ENCODE data around the gene PRDM5.

Gene PRDM5

GRCh38 chr4:120855307-120856001, 67.1 kb downstream of the PRDM5 start:
- DNase-seq: no peak

DNA sequence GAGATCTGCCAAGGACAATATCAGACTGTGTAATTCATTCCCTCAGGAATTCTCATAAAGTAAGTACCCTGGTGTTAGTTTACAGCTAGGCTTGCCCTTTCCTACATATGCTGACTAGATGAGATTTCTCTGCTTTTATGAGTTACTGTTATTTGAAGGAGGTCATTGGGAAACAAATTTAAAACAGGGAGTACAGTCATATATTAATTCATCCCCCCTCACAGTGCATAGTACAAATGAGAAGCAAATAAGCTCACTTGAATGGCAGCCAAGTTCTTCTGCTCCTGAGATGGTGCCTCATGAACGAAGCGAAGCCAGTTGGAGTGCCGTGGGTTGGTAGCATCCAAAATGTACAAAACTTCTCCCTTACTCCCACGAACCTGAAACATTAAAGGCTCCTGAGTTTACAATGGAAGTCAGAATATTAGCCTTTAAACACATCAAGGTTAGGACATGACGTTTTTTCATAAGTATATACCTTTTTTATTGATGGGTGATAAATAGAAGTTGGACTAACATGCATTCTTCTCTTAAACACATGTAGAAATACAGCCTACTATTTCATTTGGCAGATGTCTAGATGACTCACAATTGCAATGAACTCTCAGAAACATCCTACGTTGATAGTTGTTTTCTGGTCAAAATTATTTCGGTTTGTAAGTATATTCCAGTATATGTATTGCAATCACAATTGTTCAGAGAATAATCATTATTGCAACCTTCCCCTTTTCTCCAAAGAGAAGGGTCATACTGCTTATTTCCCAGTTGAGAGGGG, 69.2 kb downstream of the PRDM5 start:
- DNase-seq: no peak

- DNase-seq: no peak
Observed at GRCh38 chr4:120850018-120850599, 72.4 kb downstream of the PRDM5 start.

GRCh38 chr4:120847019-120847582, 75.4 kb downstream of the PRDM5 start:
- DNase-seq: no peak

DNA sequence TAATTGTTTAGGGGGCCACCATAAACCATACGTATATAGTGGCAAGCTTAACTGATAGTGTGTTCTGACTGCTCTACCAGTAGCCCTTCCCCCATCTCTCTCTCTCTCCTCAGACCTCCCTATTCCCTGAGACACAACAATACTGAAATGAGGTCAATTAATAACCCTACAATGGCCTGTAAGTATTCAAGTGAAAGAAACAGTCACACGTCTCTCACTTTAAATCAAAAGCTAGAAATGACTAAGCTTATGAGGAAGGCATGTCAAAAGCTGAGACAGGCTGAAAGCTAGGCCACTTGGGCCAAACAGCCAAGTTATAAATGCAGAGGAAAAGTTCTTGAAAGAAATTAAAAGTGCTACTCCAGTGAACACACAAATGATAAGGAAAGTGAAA, 78.0 kb downstream of the PRDM5 start:
- DNase-seq: no peak

DNA sequence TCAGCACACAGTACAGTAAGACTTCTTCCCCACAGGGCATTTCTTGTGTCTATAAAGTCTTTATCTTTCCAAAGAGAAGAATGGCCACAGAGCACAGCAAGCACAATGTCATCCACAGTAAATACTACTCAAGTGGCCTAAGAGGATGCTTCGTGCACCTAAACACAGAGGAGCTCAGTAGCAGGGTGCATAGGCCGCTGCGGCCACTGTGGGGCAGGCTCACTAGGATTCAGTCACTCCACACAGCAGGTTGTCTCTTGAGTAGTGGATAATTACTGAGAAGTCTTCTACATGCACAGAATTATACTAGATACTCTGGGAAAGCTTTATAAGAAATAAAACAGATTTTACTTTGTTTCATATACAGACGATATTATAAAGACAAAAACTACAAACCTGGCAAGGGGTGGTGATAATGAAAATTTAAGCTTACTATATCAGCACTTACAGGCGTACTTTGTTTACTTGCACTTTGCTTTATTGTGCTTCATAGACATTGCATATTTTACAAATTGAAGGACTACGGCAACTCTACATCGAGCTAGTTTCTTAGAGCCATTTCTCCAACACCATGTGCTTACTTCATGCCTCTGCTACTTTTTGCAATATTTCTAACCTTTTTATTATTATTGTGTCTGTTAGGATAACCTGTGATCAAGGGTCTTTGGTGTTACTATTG, 78.5 kb downstream of the PRDM5 start:
- peak; percentile 20 to 45 (median 23) for DNase-seq

DNA sequence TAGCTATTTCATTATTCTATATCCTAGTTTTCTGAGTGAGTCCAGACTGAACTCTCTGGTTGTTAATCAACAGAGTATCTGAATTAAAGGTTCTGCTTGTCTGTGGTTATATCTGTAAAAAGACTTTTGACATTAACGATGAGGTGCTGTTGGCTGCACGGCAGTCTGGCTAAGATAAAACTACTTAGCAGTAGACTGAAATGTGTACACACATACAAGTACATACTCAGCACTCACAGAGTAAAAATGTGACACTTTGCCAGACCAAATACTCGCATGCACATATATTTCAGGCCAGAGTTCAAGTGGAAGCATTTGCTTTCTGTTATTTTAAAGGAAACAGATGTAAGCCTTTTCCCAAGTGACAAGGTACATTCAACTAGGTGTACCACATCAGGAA, 80.5 kb downstream of the PRDM5 start:
- DNase-seq: peak in 2 of 3 experiments; percentile 0 to 15

GRCh38 chr4:120841580-120841979, 80.9 kb downstream of the PRDM5 start:
- no peak for DNase-seq

DNA sequence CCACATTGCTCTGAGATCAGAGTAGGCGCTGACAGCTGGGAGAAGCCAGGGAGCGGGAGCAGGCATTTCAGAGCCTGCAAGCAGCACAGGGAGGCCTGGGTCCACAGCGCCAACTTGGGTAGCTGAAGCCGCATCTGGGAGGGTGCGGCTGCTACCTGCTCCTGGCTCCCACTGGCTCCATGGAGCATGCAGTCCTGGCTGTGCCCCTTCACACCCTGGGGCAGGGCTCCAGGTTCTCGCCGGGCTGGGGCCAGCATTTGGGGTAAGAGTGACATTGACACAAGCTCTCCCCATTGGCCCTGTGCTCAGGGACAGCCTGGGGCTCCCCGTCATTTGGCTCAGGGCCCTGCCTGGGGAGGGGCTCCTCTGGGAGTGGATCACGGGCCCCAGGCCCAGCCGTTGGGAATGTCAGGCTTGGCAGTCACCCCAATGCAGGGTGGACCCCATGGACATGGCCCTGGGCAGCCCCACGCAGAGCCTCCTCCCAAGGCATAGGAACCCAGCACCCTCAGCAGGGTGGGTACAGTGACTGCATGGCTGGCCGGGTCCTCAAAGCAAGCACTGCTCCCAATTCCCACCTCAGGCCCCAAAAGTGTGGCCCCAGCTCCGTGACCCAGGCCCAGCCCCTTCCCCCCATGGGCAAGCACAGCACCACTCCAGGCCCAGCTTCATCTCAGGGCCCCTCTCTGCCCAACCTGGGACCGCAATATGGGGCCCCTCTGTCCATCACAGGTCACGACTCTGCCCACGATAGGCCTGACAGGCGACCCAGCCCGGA, 82.4 kb downstream of the PRDM5 start:
- DNase-seq: no peak

GRCh38 chr4:120839334-120839973, 83.1 kb downstream of the PRDM5 start:
- no peak for DNase-seq

DNA sequence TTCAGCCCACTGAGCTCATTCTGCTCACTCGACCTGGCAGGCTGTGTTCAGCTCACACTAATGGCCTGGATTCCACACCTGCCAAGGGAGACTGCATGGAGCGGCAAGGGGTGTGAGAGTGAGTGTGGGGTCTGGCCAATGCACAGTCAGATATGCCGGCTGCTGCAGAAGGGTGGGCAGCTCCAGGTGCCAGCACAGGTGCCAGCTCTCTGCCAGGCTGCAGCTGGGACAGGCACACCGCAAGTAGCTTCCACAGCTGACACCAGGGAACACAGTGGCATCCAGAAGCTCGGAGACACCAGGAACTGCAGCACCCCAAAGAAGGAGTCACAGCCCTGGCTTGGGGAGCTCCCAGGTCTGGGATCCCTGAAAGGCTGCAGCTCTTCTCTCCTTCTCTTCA, 83.7 kb downstream of the PRDM5 start:
- no peak for DNase-seq

GRCh38 chr4:120837656-120838055, 84.9 kb downstream of the PRDM5 start:
- DNase-seq: no peak

DNA sequence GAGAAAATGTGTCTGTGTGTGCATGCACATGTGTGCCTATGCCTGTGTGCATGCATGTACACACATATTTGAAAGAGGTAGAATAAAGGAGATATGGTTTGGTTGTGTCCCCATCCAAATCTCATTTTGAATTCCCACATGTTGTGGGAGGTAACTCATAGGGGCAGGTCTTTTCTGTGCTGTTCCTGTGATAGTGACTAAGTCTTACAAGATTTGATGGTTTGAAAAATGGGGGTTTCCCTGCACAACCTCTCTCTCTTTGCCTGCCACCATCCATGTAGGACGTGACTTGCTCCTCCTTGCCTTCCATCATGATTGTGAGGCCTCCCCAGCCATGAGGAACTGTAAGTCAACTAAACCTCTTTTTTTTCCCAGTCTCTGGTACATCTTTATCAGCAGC, 87.2 kb downstream of the PRDM5 start:
- DNase-seq: no peak

DNA sequence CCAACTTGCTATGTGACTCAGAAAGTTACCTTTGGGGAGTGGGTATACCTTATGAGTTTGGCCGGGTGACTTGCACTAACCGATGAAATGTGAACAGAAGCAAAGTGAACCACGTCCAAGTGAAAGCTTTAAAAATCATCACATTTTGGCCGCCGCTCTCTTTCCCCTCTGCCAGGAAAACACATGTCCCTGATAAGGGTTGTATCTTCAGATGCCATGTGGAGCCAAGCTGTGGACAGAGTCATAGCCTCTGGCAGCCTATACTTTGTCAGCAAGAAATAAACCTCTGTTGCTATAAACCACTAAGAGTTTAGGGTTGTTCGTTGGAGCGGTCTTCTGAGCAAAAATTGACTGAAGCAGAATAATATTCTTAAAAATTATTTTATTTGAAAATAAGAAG, 92.3 kb downstream of the PRDM5 start:
- no peak for DNase-seq

DNA sequence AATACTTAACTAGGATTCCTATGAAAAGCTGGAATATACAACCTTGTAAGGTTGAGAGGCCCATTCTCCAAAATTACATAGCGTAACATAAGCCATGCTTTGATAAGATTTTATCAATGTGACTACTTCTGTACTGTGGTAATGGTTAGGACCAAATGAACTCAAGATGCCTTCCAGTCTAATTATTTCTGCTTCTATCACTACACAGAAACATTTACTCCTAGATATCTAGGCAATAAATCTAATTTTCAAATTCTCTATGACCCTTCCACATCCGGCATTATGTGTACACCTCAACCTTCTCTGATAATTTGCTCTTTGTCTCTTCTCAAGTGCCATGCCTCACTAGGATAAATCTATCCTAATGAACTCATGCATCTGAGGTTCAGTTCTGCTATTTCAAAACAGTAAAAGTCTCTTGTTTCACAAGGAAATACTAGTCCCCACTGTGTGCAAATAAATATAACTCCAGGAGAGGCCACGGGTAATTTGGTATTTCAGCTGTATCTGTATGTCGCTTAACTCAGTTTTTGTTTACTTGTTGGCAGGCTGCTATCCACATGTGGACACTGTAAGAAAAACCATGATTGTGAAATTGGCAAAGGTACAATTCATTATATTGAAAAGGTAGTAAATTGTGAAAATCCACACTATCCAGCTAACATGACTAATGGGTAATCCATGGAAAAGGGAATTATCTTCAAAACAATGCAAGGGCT, 93.3 kb downstream of the PRDM5 start:
- DNase-seq: no peak

DNA sequence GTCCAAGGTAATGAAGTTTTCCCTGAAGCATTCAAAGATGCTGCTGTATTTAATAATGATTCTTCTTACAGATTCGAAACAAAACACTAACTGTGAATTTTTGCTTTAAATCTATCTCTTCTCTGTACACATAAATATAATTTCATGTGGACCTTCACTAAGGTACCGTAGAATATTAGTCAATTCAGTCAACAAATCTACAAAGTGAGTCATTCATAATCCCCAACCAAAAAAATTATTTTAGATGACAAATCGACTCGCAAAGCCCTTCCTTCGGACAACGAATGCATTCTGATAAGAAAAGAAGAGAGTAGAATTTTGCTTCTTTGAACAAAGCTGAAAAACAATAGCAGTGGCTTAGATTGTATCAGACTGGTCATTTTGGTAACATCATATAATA, 95.7 kb downstream of the PRDM5 start:
- no peak for DNase-seq

- no peak for DNase-seq
Observed at GRCh38 chr4:120826449-120826848, 96.1 kb downstream of the PRDM5 start.

DNA sequence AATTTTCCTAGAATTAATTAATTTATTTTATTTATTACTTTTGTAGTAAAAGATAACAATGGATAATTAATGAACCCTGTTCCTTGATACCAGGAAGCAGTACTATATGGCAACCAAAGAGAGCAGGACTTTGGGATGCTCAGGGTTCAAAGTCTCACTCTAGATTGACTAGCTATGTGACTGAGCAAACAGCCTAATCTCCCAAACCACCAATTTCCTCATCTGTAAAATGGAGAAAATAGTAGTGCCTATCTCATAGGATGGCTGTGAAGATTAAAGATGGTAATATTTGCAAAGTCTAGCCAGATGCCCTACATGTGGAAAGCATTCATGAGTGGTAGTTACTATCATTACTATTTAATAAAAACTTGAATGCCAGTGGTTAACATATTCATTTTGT, 97.6 kb downstream of the PRDM5 start:
- no peak for DNase-seq

- no peak for DNase-seq
Observed at GRCh38 chr4:120821977-120822376, 100.5 kb downstream of the PRDM5 start.

GRCh38 chr4:120821029-120821428, 101.5 kb downstream of the PRDM5 start:
- no peak for DNase-seq

DNA sequence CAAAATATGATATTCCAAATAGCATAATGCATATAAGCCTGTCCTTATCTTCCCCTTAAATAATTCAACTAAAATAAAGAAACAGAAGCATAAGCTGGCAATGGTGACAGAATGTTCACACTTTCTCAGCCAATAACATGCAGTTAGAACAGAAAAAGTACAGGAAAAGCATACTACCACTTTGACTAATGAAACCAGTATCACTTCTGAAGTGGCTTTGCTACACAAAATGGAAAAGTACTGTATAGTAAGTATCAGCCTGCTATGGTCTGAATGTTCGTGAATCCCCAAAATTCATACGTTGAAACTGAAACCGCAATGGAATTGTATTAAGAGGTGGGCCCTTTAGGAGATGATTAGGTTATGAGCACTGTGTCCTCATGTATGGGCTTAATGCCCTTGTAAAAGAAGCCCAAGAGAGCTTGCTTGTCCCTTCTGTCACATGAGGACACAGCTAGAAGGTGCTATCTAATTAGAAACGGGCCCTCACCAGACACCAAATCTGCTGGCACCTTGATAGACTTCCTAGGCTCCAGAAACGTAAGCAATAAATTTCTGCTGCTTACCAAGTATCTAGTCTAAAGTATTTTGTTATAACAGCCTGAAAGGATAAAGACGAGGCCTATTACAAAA, 102.6 kb downstream of the PRDM5 start:
- DNase-seq: no peak
